Fibroblast of upper back skin (primary cell): ENCODE results near the gene CEMP1.
"Not testable (repeated sequence)": the region's sequence is repeated elsewhere in the genome, so short reads cannot be mapped to it uniquely, and the experiment has no call there.

Experiments
- DNase-seq: peaks from one replicate; pipeline ENCODE4 v3.0.0-alpha.2; 2013

The CEMP1 gene

DNA sequence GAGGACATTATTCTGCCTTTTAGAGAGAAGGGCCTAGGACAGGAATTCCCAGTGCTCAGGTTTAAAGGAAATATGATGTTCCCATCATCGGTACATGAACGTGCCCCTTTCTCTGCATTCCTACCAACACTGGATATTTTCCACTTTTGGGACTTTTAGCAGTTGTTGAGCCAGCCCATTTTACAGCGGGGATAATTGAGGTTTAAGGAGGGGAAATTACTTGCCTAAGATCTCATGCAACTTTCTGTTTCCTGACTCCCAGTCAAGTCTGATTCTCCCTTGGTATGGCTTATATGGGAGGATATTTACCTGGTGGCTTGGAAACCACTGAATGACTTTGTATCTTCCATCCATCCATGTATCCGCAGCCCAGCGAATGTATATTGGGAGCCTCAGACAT is 3.1 kb upstream of the CEMP1 start:
- DNase-seq: not testable (repeated sequence)

DNA sequence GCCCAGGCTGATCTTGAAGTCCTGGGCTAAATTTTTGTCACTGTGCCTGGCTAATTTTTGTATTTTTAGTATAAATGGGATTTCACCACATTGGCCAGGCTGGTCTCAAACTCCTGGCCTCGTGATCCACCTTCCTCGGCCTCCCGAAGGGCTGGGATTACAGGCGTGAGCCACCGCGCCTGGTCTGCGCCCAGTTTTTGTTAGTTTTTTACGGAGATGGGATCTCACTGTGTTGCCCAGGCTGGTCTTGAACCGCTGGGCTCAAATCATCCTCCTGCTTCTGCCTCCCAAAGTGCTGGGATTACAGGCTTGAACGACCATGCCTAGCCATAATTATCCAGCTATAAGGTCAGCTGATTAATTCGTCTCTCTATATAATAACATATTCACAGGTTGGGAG is 2.7 kb upstream of the CEMP1 start:
- DNase-seq: no peak

DNA sequence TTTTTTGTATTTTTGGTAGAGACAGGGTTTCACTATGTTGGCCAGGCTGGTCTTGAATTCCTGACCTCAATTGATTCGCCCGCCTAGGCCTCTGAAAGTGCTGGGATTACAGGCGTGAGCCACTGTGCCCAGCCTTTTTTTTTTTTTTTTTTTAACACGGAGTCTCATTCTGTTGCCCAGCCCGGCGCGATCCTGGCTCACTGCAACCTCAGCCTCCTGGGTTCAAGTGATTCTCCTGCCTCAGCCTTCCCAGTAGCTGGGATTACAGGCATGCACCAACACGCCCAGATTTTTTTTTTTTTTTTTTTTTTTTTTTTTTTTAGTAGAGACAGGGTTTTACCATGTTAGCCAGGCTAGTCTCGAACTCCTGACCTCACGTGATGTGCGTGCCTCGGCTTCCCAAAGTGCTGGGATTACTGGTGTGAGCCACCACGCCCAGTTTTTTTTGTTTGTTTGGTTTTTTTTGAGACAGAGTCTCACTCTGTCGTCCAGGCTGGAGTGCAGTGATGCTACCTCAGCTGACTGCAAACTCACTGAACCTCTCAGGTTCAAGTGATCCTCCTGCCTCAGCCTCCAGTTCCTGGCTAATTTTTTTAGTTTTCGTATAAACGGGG is 2.0 kb upstream of the CEMP1 start:
- DNase-seq: not testable (repeated sequence)

DNA sequence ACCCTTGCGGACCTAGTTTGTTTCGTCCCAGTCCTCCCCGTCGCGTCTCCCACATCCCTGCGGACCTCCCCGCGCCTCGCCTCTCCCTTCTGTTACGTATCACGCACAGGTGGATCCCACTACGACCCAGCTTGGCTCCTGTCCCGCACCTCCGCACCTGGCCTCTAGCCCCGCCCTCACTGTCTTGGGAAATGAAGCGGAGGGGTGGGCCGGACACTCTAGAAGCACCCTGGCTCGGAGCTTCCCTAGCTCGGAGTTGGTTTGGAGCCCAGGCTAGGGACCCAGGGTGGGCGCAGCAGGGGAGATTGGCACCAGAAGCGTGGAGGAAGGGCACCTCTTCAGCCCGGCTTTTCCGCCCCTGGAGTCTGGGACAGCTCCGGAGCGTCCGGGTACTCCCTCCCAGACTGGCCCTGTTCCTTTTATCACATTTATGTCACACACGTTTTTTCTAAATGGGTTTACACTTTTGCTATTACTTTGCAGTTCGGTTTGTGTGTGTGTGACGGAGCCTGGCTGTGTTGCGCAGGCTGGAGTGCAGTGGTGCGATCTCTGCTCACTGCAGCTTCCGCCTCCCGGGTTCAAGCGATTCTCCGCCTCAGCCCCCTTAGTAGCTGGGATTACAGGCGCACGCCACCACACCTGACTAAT is 1.4 kb upstream of the CEMP1 start:
- peak; percentile 24 for DNase-seq

DNA sequence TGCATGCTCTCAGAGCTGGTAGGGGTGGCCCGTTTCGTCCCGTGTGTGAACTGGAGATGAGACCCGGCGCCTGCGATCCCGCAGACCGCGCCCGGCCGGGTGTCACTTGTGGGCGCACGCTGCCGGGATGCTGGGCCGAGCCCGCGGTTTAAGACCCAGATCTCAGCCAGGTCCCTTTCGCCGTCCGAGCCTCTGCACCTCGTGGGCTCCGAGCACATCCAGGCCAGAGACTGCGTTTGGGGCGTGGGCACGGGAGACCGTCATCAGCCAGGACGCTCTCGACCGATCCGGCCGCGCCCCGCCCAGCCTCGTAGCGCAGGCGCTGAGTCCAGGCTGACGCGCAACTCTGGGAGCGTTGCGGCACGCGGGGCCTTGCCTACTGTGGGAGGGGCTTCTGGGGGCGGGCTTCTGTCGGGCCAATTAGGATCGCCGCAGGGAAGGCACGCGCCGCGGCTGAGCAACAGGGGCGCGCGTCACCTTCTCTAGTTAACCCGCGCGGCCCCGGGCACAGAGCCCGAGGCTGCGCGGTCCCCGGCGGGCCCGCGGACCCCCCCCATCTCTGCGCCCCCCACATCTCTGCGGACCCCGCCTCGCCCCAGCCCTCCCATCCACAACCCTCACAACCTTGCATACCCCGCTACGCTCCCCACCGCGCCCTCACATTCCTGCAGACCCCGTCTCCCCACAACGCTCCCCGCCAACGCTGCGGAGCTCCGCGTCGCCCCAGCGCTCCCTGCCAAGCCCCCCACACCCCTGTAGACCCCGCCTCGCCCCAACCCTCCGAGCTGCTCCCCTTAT is 687 bp upstream of the CEMP1 start:
- DNase-seq: peak; percentile 97

DNA sequence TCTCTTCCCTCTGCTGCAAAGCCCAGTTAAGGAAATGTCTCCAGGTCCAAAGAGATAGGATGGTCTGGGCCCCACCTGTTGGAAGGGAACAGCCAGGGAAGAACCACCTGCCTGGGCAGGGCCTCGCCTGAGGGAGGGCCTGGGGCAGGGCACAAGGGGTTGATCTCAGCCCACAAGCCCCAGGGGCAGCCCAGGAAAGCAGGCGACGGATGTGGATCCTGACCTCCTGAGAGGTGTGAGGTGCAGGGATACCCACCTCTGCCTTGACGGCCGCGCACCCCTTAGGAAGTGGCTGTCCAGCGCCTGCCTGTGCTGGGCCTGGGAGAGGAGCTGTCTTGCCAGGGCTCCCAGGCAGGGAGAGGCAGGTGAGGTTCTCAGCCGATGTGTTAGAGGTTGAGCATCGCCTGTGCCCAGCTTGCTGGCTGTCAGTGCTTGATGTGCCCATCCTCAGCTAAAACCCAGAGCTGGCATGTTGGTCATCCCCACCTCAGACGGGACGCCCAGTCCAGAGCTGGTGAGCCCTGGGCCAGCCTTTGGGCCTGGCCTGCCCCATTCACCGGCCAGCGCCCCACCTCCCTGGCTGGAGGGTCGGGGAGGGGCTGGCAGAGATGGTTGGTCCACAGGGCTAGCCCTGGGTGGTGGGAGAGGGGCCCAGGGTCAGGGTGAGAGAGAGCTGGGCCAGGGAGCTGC is 434 bp downstream of the CEMP1 start:
- no peak for DNase-seq

DNA sequence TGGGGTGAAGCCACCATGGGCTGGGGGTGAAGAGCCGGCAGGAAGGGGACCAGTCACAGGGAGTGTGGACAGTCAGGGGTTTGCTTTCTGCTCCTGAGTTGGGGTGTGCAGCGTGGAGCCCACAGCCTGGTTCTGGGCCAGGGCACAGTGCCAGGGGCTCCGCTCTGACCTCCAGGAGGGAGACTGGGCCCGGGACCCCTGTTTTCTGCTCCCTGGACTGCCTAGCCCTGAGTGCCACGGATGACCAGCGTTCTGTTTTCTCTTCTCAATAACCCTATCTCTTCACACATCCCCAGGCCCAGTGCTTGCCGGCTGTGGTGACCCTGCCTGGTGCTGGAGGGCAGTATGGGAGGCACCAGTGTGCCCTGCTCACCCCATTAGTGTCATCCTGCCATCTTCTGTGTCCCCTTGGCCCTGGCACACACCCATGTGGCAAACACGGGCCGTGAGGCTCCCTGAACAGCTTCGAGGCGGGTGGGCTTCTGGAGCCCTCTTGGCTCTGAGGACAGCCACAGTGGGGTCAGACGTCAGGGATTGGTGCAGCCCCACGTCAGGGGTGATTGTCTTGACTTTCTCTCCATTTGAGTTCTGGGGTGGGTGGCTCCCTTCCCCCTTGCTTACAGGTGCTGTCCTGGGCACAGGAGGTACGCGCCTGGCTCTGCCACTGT is 1.1 kb downstream of the CEMP1 start:
- DNase-seq: no peak

DNA sequence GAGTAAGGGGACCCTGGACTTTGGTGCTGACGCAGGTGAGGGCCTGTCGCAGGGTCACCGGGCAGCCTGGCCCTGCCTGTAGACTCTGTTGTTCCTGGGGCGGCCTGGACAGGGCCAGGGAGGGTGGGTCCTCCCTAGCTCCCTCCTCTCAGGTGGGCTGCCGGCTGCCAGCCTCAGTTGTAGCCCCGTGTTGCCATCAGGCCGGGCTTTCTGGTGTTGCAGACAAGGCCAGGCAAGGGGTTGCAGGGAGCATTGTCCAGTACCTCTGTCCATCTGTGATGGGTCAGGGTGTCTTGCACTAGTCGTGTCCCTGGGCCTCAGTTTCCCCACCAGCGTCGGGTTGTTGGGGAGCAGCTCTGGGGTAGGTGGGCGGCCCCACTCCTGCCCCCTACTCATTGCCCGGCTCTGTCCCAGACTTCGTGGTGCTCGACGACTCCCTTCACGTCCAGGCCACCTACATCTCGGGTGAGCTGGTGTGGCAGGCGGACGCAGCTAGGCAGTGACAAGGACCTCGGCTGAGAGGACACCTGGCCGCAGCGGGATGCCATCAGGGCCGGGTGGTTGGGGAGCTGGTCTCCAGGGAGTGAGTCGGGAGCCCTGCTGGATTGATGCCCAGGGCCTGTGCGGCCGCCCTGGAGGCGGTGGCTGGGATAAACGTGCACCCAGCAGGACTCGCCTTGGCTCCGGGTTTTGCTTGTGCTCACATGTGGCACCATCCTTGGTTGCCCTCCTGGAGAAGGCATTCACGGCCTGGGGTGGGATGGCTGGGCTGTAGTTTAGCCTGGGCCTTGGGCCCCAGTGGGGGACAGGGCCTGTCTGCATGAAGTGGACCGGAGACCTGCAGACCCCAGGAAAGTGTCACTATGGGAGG is 1.9 kb downstream of the CEMP1 start:
- DNase-seq: no peak

DNA sequence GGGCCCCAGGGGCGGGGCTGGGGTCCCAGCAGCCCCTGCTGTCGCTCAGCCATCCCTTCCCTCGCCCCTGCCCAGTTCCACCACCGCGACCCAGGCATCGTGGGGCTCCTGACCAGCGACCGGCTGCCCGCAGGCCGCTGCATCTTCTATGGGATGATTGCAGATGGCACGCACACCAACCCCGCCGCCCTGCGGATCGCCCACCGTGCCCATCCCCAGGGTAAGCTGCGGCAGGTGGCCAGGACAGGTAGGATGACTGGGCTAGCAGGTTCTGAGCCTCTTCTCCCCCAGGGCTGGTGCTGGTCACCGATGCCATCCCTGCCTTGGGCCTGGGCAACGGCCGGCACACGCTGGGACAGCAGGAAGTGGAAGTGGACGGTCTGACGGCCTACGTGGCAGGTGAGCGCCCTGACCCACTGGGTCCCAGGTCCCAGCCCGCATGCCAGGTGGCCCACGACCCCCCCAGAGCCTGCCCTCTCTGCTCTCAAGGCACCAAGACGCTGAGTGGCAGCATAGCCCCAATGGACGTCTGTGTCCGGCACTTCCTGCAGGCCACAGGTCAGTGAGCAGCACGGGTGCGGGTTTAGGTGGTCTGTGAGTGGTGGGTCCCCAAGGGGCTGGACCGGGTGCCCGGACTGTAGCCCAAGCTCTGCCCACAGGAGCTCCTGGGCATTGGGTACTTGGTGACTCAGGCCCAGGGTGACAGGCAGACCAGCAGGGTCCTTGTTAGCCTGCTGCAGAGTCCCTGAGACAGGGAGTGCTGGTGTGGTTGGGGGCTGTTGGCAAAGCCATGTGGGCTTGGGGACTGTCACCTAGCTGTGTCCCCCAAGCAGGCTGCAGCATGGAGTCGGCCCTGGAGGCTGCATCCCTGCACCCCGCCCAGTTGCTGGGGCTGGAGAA is 2.8 kb downstream of the CEMP1 start:
- no peak for DNase-seq

DNA sequence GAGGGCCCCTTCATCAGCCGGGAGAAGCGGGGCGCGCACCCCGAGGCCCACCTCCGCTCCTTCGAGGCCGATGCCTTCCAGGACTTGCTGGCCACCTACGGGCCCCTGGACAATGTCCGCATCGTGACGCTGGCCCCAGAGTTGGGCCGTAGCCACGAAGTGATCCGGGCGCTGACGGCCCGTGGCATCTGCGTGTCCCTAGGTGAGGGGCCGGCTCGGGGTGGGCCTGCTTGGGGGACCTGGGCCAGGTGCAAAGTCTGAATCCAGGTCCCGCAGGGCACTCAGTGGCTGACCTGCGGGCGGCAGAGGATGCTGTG is 3.5 kb downstream of the CEMP1 start:
- no peak for DNase-seq

DNA sequence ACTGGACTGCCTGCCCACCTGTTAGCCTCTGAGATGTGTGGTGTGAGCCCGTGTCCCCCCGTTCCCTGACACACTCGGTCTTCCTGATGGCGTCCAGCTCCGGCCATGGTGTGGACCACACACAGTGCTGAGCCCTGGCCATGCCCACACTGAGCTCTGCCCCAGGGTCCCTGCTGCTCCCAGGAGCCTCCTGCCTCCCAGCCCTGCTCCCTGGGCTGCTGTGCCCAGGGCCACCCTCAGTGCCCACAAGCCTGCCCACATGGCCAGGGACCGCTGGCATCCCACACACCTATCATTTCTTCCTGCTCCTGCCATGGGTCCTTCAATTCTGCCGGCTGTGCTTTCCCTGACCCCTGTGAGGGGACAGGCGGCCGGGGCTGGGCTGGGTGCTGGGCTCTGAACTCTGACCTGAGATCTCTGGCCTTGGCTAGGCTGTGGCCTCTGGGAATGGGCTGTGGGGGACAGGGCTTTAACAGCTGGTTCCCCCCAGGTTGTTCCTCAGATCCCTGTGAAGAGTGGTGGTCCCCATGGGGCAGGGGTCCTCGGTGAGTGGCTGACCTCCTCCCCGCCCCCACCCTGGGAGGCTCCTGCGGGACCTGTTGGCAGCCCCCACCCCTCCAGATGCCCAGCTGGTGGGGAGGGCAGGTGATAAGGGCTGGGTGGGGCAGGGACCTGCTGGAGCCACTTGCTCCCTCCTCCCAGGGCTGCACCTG is 4.0 kb downstream of the CEMP1 start:
- no peak for DNase-seq

DNA sequence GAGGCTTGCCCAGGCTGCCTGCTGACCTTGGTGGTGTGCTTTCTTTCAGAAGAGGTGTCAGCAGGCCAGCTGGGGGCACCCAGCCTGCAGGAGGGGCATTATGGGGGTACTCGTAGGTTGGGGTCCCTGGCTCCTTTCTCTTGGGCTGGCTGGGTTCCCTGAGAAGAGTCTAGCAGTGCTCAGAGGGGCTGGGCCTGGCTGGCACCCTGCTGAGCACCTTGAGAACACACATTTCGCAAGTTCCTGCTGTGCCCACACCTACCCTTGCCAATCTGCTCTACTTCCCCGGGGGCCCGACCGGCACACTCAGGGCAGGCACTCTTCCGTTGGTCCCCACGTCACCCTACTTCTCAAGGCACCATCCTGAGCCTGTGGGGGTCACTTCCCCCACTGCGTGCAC is 5.1 kb downstream of the CEMP1 start:
- DNase-seq: no peak

DNA sequence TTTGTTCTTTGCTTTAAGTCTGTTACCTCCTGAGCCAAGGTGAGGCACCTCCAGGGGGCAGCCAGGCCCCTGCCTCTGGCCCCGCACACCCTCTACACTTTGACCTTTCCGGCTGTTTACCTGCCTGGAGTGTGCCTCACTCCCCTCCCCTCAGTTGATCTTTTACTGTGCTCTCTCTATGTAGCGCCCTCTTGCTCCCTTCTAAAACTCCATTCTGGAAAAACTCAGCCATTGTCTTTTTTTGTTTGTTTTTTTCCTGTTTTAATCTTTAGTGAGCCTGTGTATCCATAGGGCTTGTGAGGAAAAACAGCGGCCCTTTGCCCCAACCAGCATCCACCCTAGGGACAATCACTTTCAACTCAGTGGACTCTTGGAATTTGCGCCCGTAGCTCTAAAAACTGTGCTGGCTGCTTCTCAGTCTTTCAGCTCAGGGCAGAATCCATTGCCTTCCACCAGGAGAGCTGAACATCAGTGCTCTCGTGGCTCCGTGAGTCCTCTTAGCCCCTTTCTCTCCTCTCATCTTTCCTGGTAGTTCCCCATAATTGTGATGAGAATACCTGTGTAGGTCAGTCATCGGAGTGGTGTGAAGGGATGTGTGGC is 6.8 kb downstream of the CEMP1 start:
- no peak for DNase-seq

DNA sequence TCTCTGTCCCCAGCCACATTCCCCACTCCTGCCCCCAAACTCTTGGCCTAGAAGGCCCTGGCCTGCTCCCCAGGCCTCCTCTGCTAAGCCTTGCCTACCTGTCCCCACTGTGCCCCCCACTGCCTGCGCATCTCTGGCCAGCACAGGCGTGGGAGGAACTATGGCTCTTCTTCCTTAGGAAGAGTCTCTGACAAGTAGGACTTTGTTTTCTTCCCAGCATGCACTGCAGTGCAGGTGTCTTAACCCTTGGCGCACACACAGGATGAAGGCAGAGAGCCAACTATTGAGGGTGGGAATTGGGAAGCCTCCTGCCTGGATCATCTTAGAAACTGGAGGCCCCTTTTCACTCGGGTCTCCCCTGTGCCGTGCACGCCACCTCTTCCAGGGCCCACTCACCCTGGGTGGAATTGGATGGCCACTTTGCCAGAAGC is 7.4 kb downstream of the CEMP1 start:
- DNase-seq: no peak

DNA sequence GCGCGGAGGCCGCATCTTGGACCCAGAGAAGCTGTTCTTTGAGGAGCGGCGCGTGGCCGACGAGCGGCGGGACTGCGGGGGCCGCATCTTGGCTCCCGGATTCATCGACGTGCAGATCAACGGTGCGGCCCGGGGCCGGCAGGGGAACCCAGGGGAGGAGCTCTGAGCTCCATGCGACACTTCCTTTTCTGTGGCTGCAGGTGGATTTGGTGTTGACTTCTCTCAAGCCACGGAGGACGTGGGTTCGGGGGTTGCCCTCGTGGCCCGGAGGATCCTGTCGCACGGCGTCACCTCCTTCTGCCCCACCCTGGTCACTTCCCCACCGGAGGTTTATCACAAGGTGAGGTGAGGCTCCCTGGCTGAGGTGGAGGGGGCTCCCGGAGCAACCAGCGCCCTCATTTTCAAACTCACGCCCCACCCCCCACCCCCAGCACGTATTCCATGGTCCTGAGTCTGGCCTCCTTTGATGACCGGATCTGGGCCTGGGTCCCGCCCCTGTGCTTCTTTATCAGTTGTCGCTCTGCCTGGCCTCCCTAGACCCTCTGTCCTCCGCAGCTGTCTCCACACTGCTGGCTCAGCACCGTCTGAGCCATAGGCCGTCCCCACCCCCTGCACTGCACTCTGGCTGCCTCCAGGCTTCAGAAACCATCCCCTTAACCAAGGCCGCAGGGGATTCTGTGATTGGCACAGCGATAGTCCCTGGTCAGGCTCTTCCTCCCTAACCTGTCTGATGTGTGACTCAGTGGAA is 10.2 kb downstream of the CEMP1 start:
- DNase-seq: no peak

DNA sequence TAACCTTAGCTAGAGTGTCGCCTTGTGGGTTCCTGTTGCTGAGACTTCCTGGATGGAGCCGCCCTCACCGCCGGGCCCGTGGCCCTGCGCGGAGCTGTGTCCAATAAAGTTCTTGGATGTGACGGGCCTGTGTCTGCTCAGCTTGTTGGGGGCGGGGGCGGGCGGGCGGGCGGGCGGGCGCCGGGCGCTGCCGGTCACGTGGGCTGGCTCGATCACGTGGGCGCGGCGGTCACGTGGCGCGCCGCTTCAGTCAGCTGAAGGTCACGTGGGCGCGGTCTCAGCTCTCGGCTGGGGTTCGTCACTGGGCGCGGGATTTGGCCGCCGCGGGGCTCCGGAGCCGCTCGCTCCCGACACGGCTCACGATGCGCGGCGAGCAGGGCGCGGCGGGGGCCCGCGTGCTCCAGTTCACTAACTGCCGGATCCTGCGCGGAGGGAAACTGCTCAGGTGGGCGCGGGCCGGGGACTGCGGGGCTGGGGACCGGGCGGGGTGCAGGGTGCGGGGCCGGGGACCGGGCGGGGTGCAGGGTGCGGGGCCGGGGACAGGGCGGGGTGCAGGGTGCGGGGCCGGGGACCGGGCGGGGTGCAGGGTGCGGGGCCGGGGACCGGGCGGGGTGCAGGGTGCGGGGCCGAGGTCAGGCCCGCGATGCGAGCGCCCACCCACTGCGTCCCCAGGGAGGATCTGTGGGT is 11.0 kb downstream of the CEMP1 start, which contains the start of gene AMDHD2:
AMDHD2 (plus strand) TSS at position 275 of the 687 bp plus-strand sequence; CDS start at position 363, 88 bp downstream.
- DNase-seq: peak; percentile 90

DNA sequence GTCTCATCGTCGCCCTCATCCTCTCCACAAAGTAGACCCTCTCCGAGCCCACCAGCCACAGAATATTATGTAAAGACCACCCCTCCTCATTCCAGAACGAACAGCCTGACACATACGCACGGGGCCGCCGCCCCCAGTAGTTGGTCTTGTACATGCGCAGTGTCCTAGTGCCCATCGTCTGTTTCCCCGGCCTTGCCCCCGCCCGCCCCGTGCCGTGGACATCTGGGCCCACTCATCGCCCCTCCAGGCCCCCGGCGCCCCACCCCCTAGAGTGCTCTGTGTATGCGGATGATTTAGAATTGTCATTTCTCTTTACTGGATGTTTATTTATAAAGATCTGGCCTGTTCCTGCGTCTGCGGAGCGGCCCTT is 11.5 kb downstream of the CEMP1 start:
- no peak for DNase-seq
